Thoracic aorta (tissue), 2 donors: Measurements from ENCODE around the gene PIGC. TPM values are rescaled to one million over a fixed set of nuclear protein-coding genes. Genes with fewer than 3 reads are reported as not detected.
A peak's percentile ranks its signal among the peaks of the same experiment; 100 is the strongest.

ENCODE experiments used
- ATAC-seq: fragments of 150-250 bp; one replicate; pipeline ENCODE4 v1.8.0; 2017; ENCODE audit warnings: low read depth; ENCODE audit not compliant: insufficient number of reproducible peaks, low FRiP score
- DNase-seq: peaks from one replicate; pipeline ENCODE4 v3.0.0-alpha.2; 2020; ENCODE audit warnings: low spot score
- H3K27ac ChIP-seq, 2 donors: fragments of 200-600 bp; sonication (generic); 1 replicate in 1 of 2; 2 replicates in 1 of 2; pipeline ENCODE4 v1.5.1; 2016; ENCODE audit warnings: mild to moderate bottlenecking in 2 of 2, moderate library complexity in 2 of 2
- H3K27me3 ChIP-seq: fragments of 200-600 bp; sonication (generic); replicated peaks from 2 replicates; pipeline ENCODE4 v1.6.0; 2016; ENCODE audit warnings: mild to moderate bottlenecking; ENCODE audit not compliant: insufficient read depth
- H3K36me3 ChIP-seq: fragments of 200-600 bp; sonication (generic); one replicate; pipeline ENCODE4 v1.5.1; 2016
- H3K4me1 ChIP-seq, 2 donors: fragments of 200-600 bp; sonication (generic); 1 replicate in 1 of 2; 2 replicates in 1 of 2; pipeline versions ENCODE4 v1.5.1 to v1.6.0; 2016; ENCODE audit warnings: low read depth in 2 of 2, mild to moderate bottlenecking in 1 of 2; ENCODE audit not compliant: control insufficient read depth in 1 of 2
- H3K4me3 ChIP-seq: fragments of 200-600 bp; sonication (generic); 2 replicates; pipeline ENCODE4 v1.5.1; 2016; ENCODE audit warnings: mild to moderate bottlenecking
- H3K9me3 ChIP-seq: fragments of 200-600 bp; sonication (generic); 2 replicates; pipeline ENCODE4 v1.5.1; 2016
- CTCF ChIP-seq: fragments of 200-600 bp; sonication (generic); IDR thresholded peaks from one replicate; pipeline ENCODE4 v1.5.1; 2019; ENCODE audit warnings: antibody characterized with exemption
- total RNA-seq, 2 donors: library from RNA; depleted of rRNA; stranded (reverse); fragments of >200 nt; gene quantifications; one replicate each; pipeline versions ENCODE4 v1.1.0 to v1.2.3, GENCODE V29; 2016

PIGC gene
- total RNA-seq, 2 donors from 2014 or later, result 14.3 to 20.2 TPM

GRCh38 chr1:172427191-172427590 lies 16.7 kb downstream of the PIGC start:
- Histone ChIP-seq H3K36me3 (no peaks in the 10 kb centered on the region), H3K27me3 (no peaks in the 10 kb centered on the region), H3K9me3 (no peaks in the 10 kb centered on the region), H3K4me1 (peaks cover 8% of the 10 kb centered on the region in 2 donors), H3K4me3 (no peak overlapping the region), H3K27ac (no peak overlapping the region)
- ATAC-seq (no peak), DNase-seq (no peak)
- no peak for TF ChIP-seq CTCF

GRCh38 chr1:172425339-172425738 lies 18.5 kb downstream of the PIGC start:
- H3K27ac ChIP-seq, result no peak overlapping the region
- no peak for TF ChIP-seq CTCF
- no peaks in the 10 kb centered on the region for H3K27me3 ChIP-seq
- H3K9me3 ChIP-seq, result no peaks in the 10 kb centered on the region
- H3K4me3 ChIP-seq, result no peak overlapping the region
- peaks cover 11 to 14% of the 10 kb centered on the region in 2 donors for H3K4me1 ChIP-seq
- DNase-seq (no peak), ATAC-seq (no peak)
- no peaks in the 10 kb centered on the region for H3K36me3 ChIP-seq

- H3K9me3 ChIP-seq, result no peaks in the 10 kb centered on the region
- H3K4me1 ChIP-seq, result peaks cover 11 to 14% of the 10 kb centered on the region in 2 donors
- no peak for TF ChIP-seq CTCF
- ATAC-seq (no peak), DNase-seq (no peak)
- H3K27me3 ChIP-seq, result no peaks in the 10 kb centered on the region
- H3K27ac ChIP-seq, result no peak overlapping the region
- H3K4me3 ChIP-seq, result no peak overlapping the region
- H3K36me3 ChIP-seq, result no peaks in the 10 kb centered on the region
These were observed 20.5 kb downstream of the PIGC start for GRCh38 chr1:172423336-172423735.

GRCh38 chr1:172421974-172422604 lies 21.8 kb downstream of the PIGC start:
- TF ChIP-seq CTCF, result no peak
- H3K27ac ChIP-seq, result peak overlapping the region; percentile 27 to 46

GRCh38 chr1:172420385-172420784 lies 23.5 kb downstream of the PIGC start, which contains the start of gene C1orf105:
Gene C1orf105, plus strand, starts transcription at chr1:172420685. Its CDS starts 201 bp downstream, at chr1:172420886.
- no peak for TF ChIP-seq CTCF
- H3K36me3 ChIP-seq, result no peaks in the 10 kb centered on the region
- no peaks in the 10 kb centered on the region for H3K9me3 ChIP-seq
- DNase-seq (no peak), ATAC-seq (no peak)
- no peak within 1 kb of the TSS for H3K4me3 ChIP-seq
- no peaks in the 10 kb centered on the region for H3K27me3 ChIP-seq
- no peak within 1 kb of the TSS for H3K27ac ChIP-seq
- peaks cover 11 to 14% of the 10 kb centered on the region in 2 donors for H3K4me1 ChIP-seq

More at GRCh38 chr1:172421974-172422604, 21.8 kb downstream of the PIGC start:
- Histone ChIP-seq H3K36me3 (no peaks in the 10 kb centered on the region), H3K9me3 (no peaks in the 10 kb centered on the region), H3K4me1 (peaks cover 11 to 14% of the 10 kb centered on the region in 2 donors), H3K27me3 (no peaks in the 10 kb centered on the region), H3K4me3 (no peak overlapping the region)
- DNase-seq, result no peak
- no peak for ATAC-seq
